Fibroblast of peridontal ligament (primary cell): Measurements from ENCODE around the gene RGS6.

Experiments used
- DNase-seq: peaks from one replicate; pipeline ENCODE4 v3.0.0-alpha.2; 2010; ENCODE audit errors: extremely low read depth

Gene RGS6

DNA sequence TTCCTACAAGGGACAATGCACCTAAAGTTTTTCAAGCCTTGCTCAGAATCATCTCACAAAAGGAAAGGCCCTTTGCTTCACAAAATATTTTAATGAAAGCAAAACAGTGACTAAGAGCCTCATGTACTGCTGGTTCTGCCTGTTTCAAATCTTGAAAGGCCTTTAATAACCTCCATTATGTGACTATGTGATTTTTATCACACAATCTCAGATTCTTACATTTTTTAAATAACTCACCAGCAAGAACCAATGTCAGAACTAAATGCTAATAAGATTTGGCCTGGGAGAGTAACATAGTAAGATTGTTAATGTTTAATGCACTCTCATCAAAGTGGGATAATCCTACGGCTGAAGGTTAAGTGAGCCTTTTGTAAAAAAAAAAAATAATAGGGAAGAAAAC lies 378.9 kb downstream of the RGS6 start:
- DNase-seq, result no peak

DNA sequence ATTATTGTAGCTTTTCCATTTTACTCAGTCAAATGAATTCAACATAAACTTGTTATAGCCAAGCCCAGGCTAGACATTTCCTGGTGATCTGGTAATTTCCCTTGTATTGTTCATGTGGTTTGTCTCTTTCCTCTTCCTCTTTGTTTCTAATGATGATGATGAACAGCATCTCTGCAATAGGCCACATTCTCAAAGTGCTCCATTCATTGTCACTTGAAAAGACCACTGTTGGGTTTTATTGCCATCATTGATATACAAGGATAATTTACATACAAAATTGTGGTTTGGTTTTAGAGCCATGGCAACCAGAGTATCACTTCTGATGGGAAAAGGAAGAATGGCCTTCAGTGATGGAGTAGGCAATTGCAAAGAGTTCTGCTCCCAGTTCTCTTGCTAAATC lies 379.3 kb downstream of the RGS6 start:
- DNase-seq, result no peak

GRCh38 chr14:72314808-72315435 lies 382.7 kb downstream of the RGS6 start:
- no peak for DNase-seq

GRCh38 chr14:72315714-72316113 lies 383.5 kb downstream of the RGS6 start:
- DNase-seq, result no peak

GRCh38 chr14:72318648-72319047 lies 386.4 kb downstream of the RGS6 start:
- DNase-seq, result no peak

DNA sequence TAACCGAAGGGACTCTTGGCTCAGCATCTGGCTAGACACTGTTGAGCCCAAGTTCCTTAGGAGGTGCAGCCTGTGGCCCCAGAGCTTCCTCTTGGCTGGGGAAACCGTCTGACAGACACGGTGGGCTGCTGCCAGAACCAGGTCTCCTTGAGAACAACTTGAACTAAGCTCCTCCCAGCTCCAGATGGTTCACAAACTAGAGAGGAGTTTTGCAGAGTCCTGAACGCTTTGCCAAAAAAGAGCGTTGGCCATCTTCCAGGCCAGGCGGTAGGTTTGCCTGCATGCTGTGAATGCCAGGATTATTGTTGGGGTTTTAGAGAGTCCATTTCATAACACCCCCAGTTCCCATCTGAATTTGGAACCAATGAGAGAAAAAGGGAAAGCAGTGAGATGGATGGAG lies 399.8 kb downstream of the RGS6 start:
- DNase-seq, result no peak

GRCh38 chr14:72332871-72333270 lies 400.6 kb downstream of the RGS6 start:
- no peak for DNase-seq

- no peak for DNase-seq
These were observed 401.1 kb downstream of the RGS6 start for GRCh38 chr14:72333357-72333756.

- no peak for DNase-seq
These were observed 404.2 kb downstream of the RGS6 start for GRCh38 chr14:72336311-72336980.

DNA sequence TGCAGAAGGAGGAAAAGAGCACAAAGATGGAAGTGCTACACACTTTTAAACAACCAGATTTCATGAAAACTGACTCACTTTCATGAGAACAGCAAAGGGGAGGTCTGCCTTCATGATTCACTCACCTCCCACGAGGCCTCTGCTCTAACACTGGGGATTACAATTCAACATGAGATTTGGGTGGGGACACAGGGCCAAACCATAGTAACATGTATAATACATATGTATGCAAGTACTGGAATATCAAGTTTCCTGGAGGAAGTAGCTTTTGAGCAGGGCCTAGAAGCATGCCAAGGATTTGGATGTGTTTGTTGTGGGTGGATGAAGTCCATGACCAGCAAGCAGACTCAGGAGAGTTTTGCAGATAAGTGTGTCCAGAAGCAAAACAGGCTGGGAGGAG lies 409.0 kb downstream of the RGS6 start:
- DNase-seq, result no peak

DNA sequence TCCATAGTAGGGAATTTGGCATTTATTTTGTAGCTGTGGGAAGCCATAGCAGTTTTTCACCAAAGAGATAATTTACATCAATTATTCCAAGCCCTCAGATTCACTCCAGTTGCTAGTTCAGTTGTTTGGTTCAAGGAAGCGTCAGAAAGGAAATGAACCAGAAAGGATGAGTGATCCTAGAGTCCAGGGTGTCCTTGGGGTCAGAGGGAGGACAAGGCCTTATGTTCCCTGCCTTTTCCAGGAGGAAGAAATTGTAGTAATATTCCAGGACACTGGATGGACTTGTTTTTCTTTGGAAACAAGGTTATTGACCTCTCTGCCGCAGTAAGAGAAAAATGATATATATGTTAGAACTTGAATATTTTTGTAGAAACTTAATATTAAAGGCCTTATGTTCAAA lies 409.5 kb downstream of the RGS6 start:
- no peak for DNase-seq

DNA sequence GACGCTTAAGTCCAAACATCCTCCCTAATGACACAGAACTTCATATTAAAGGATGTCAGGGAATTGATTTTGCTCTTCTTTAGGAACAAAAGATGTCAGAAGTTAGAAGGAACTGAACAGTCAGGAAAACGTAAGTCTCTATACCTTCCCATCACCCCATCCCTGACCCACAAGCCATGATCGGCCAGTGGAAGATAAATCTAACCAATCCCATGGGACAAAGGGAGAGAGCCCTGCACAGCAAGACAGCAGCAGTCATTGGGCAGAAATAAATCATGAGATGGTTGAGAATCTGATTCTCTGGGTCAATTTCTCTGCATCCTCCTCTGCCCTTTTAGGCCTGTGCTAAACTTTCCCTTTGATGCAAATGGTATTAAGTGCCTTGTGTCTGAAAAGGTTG lies 414.9 kb downstream of the RGS6 start:
- no peak for DNase-seq

GRCh38 chr14:72350215-72350614 lies 418.0 kb downstream of the RGS6 start:
- DNase-seq, result no peak

DNA sequence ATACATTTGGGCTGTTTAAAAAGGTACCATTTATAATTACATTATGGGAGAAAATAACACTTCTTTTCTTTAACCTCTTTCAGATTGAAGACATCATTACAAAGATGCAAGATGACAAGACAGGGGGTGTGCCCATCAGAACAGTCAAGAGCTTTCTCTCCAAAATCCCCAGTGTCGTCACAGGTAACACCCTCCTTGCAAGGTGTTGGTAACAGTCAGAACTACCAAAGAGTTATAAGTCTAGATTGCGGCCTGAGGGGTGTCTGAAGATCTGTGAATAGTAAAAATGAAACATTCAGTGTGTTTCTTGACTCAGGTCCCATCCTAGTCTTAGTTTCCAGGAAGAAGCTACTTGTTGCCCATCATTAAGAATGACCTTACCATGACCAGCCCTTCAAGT lies 419.8 kb downstream of the RGS6 start:
- no peak for DNase-seq

DNA sequence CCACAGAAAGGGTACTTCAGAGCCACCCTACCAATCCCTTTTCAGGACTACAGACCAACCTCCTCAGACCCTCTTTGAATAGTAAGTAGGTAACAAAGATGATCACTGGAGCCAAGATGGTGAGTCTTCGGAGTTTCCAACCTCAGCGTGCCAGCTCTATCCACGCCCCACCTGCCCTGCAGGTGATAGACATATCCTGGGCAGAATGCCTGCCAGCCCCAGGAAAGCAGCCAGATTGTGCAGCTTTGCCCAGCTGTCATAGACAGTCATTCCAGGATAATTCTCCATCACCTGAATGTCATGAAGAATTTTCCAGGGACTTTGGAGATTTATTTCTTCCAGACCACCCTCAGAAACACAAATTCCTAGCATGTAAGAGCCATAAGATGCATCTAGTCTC lies 434.4 kb downstream of the RGS6 start:
- no peak for DNase-seq

DNA sequence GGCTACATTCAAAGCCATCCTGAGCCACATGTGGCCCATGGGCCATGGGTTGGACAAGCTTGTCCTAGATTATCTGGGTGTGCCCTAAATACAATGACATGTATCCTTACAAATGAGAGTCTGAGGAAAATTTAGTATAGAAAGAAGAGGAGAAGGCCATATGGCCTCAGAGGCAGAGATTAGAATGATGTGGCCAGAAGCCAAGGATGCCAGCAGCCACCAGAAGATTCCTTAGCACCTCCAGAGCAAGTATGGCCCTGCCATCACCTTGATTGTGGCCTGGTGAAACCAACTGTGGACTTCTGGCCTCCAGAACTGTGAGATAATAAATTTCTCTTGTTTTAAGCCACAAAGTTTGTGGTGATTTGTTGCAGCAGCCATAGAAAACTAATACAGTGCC lies 436.9 kb downstream of the RGS6 start:
- no peak for DNase-seq

GRCh38 chr14:72377016-72377415 lies 444.8 kb downstream of the RGS6 start:
- no peak for DNase-seq

GRCh38 chr14:72380456-72380855 lies 448.2 kb downstream of the RGS6 start:
- no peak for DNase-seq

DNA sequence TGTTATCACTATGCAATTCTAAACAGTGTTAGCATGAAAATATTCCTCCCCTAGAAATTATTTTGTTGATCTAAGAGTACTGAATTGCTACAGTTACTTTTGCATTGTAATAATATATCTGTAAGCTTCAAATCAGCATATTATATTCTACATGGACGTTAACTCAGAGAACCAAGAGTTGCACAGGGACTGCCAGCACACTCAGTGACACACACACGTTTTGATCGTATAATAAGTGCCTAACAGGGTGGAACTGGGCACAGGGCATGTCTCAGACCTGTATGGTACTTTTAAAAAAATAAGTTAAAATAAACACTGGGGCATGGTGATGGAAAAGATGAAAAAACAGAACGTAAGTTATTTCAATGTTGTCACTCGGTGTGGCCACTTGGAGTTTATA lies 451.6 kb downstream of the RGS6 start:
- DNase-seq, result peak; percentile 1

DNA sequence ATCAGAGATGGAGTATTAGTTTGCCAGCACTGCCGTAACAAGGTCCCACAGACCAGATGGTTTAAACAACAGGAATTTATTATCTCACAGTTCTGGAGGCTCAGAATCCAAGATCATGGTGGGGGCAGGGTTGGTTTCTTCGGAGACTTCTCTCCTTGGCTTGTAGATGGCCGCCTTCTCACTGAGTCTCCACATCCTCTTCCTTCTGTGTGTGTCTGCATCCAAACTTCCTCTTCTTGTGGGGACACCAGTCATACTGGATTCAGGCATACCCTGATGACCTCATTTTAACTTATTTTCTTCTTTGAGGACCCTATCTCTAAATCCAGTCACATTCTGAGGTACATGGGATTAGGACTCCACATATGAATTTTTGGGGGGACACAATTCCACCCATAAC lies 455.5 kb downstream of the RGS6 start:
- DNase-seq, result no peak

DNA sequence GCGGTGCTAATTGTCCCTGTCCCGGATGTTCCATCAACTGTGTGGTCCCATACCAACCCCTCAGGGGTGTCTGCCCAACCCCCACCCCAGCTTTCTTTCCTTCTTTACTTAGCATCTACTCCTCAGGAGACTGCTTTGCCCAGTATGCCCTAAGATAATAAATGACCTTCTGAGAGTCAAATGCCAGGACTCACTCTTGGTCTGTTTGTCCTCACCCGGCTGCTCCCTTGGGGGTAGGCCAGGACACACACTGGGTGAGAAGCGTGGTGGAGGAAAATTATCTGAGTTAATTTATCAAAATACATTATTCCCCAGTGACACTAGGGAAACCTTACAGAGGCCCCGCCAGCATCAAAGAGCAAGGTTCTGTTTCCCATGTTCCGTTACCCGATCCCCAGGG lies 457.0 kb downstream of the RGS6 start:
- DNase-seq, result no peak

GRCh38 chr14:72401101-72401625 lies 468.9 kb downstream of the RGS6 start:
- no peak for DNase-seq

- no peak for DNase-seq
These were observed 469.6 kb downstream of the RGS6 start for GRCh38 chr14:72401632-72402376.
